HG02571 (cell line): ENCODE results near the gene PALLD.
A peak's percentile ranks its signal among the peaks of the same experiment; 100 is the strongest.

Source experiments
- ATAC-seq: cut with Tn5 transposase; IDR thresholded peaks from one replicate; pipeline ENCODE4 v1.9.1; 2021; ENCODE audit warnings: mild to moderate bottlenecking, moderate library complexity; ENCODE audit not compliant: unreplicated experiment

Gene PALLD

GRCh38 chr4:168857546-168858314 lies 360.9 kb downstream of the PALLD start:
- no peak for ATAC-seq

GRCh38 chr4:168859100-168859499 lies 362.2 kb downstream of the PALLD start:
- ATAC-seq = no peak

GRCh38 chr4:168859888-168860694 lies 363.2 kb downstream of the PALLD start:
- ATAC-seq = peak; percentile 89

- ATAC-seq = no peak
These were observed 364.0 kb downstream of the PALLD start for GRCh38 chr4:168860827-168861226.

GRCh38 chr4:168863719-168864647 lies 367.1 kb downstream of the PALLD start:
- ATAC-seq = no peak

GRCh38 chr4:168864821-168865541 lies 368.1 kb downstream of the PALLD start:
- no peak for ATAC-seq

- no peak for ATAC-seq
These were observed 369.0 kb downstream of the PALLD start for GRCh38 chr4:168865854-168866253.

- ATAC-seq = no peak
These were observed 369.8 kb downstream of the PALLD start for GRCh38 chr4:168866635-168867034.

- ATAC-seq = no peak
These were observed 370.3 kb downstream of the PALLD start for GRCh38 chr4:168867128-168867527.

GRCh38 chr4:168868044-168868781 lies 371.4 kb downstream of the PALLD start:
- ATAC-seq = peak; percentile 66

- ATAC-seq = no peak
These were observed 371.9 kb downstream of the PALLD start for GRCh38 chr4:168868802-168869201.

GRCh38 chr4:168870004-168870403 lies 373.2 kb downstream of the PALLD start:
- ATAC-seq = no peak

- no peak for ATAC-seq
These were observed 374.8 kb downstream of the PALLD start for GRCh38 chr4:168871632-168872031.

- no peak for ATAC-seq
These were observed 377.2 kb downstream of the PALLD start for GRCh38 chr4:168874083-168874482.

- ATAC-seq = no peak
These were observed 379.3 kb downstream of the PALLD start for GRCh38 chr4:168876106-168876505.

GRCh38 chr4:168877511-168878491 lies 380.9 kb downstream of the PALLD start:
- ATAC-seq = no peak

- no peak for ATAC-seq
These were observed 381.8 kb downstream of the PALLD start for GRCh38 chr4:168878623-168879022.

- no peak for ATAC-seq
These were observed 382.3 kb downstream of the PALLD start for GRCh38 chr4:168879188-168879587.
